ENCODE results near the gene RAB33B.

RAB33B gene

DNA sequence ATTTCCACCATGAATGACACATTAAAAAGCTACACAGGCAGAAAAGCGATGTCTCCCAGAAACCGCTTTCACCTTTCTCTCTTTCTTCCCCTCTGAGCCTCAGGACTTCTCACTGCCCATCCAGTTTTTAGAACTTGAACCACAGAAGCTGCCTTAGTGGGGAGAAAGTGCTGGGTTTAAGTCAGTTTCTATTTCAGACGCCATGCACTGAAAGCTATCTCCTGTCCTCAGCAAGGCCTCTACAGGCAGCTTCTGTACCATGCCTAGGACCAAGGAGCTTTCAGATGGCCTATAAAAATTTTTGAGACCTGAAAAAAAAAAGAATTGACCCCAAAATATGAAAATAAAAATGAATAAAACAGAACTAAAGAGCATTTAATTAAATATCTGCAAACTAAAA, 34.5 kb downstream of the RAB33B start:
- Histone ChIP-seq H3K4me1 (ENCODE audit: control insufficient read depth, low read length) (no peaks in the 10 kb centered on the region), H3K4me3 (ENCODE audit: low read length) (no peak overlapping the region), H3K9me3 (ENCODE audit: control insufficient read depth, insufficient read depth, low read length) (no peaks in the 10 kb centered on the region), H3K36me3 (ENCODE audit: control insufficient read depth, low read length) (no peaks in the 10 kb centered on the region), H3K9me2 (replicated peaks; ENCODE audit: control insufficient read depth, low read length) (no peaks in the 10 kb centered on the region), H3K79me2 (ENCODE audit: control insufficient read depth, low read length) (no peaks in the 10 kb centered on the region), H3F3A (ENCODE audit: control insufficient read depth, insufficient read depth) (0 out of 2 replicates have a peak, but pooled peaks cover 2% of the 10 kb centered on the region), H3K27ac (ENCODE audit: low read depth, low read length) (no peak overlapping the region), H3K27me3 (ENCODE audit: control insufficient read depth, low read length) (no peaks in the 10 kb centered on the region), H3K4me2 (ENCODE audit: low read length) (no peak overlapping the region), H4K20me1 (ENCODE audit: control insufficient read depth, insufficient read depth, low read depth, low read length) (no peaks in the 10 kb centered on the region)
- TF ChIP-seq, protein P1, sequence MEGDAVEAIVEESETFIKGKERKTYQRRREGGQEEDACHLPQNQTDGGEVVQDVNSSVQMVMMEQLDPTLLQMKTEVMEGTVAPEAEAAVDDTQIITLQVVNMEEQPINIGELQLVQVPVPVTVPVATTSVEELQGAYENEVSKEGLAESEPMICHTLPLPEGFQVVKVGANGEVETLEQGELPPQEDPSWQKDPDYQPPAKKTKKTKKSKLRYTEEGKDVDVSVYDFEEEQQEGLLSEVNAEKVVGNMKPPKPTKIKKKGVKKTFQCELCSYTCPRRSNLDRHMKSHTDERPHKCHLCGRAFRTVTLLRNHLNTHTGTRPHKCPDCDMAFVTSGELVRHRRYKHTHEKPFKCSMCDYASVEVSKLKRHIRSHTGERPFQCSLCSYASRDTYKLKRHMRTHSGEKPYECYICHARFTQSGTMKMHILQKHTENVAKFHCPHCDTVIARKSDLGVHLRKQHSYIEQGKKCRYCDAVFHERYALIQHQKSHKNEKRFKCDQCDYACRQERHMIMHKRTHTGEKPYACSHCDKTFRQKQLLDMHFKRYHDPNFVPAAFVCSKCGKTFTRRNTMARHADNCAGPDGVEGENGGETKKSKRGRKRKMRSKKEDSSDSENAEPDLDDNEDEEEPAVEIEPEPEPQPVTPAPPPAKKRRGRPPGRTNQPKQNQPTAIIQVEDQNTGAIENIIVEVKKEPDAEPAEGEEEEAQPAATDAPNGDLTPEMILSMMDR (IDR thresholded peaks at IDR 0.05; ENCODE audit: low read depth, low read length, poor library complexity, severe bottlenecking), result no peak
- no peak for TF ChIP-seq EZH2phosphoT487 (IDR thresholded peaks at IDR 0.05; ENCODE audit: borderline replicate concordance, low read length)

- Histone ChIP-seq H3K27me3 (ENCODE audit: control insufficient read depth, low read length) (no peaks in the 10 kb centered on the region), H3K4me3 (ENCODE audit: low read length) (no peak overlapping the region), H3K27ac (ENCODE audit: low read depth, low read length) (no peak overlapping the region), H4K20me1 (ENCODE audit: control insufficient read depth, insufficient read depth, low read depth, low read length) (no peaks in the 10 kb centered on the region), H3K36me3 (ENCODE audit: control insufficient read depth, low read length) (no peaks in the 10 kb centered on the region), H3K9me2 (replicated peaks; ENCODE audit: control insufficient read depth, low read length) (no peaks in the 10 kb centered on the region), H3F3A (ENCODE audit: control insufficient read depth, insufficient read depth) (0 out of 2 replicates have a peak, but pooled peaks cover 2% of the 10 kb centered on the region), H3K79me2 (ENCODE audit: control insufficient read depth, low read length) (no peaks in the 10 kb centered on the region), H3K4me2 (ENCODE audit: low read length) (no peak overlapping the region), H3K4me1 (ENCODE audit: control insufficient read depth, low read length) (no peaks in the 10 kb centered on the region), H3K9me3 (ENCODE audit: control insufficient read depth, insufficient read depth, low read length) (no peaks in the 10 kb centered on the region)
- TF ChIP-seq, protein P1 (IDR thresholded peaks at IDR 0.05; ENCODE audit: low read depth, low read length, poor library complexity, severe bottlenecking), result no peak
- no peak for TF ChIP-seq EZH2phosphoT487 (IDR thresholded peaks at IDR 0.05; ENCODE audit: borderline replicate concordance, low read length)
Measured at GRCh38 chr4:139489638-139490037, 35.7 kb downstream of the RAB33B start.

- no peaks in the 10 kb centered on the region for H4K20me1 ChIP-seq (ENCODE audit: control insufficient read depth, insufficient read depth, low read depth, low read length)
- no peaks in the 10 kb centered on the region for H3K27me3 ChIP-seq (ENCODE audit: control insufficient read depth, low read length)
- no peak overlapping the region for H3K4me3 ChIP-seq (ENCODE audit: low read length)
- no peak overlapping the region for H3K27ac ChIP-seq (ENCODE audit: low read depth, low read length)
- no peaks in the 10 kb centered on the region for H3K9me2 ChIP-seq (replicated peaks; ENCODE audit: control insufficient read depth, low read length)
- no peaks in the 10 kb centered on the region for H3K9me3 ChIP-seq (ENCODE audit: control insufficient read depth, insufficient read depth, low read length)
- no peak overlapping the region for H3K4me2 ChIP-seq (ENCODE audit: low read length)
- 0 out of 2 replicates have a peak, but pooled peaks cover 2% of the 10 kb centered on the region for H3F3A ChIP-seq (ENCODE audit: control insufficient read depth, insufficient read depth)
- H3K36me3 ChIP-seq (ENCODE audit: control insufficient read depth, low read length), result no peaks in the 10 kb centered on the region
- no peaks in the 10 kb centered on the region for H3K79me2 ChIP-seq (ENCODE audit: control insufficient read depth, low read length)
- no peaks in the 10 kb centered on the region for H3K4me1 ChIP-seq (ENCODE audit: control insufficient read depth, low read length)
- no peak for TF ChIP-seq EZH2phosphoT487 (IDR thresholded peaks at IDR 0.05; ENCODE audit: borderline replicate concordance, low read length)
- TF ChIP-seq, protein P1 (IDR thresholded peaks at IDR 0.05; ENCODE audit: low read depth, low read length, poor library complexity, severe bottlenecking), result no peak
Measured at GRCh38 chr4:139492429-139492828, 38.5 kb downstream of the RAB33B start.

Measured in DOHH2 (cell line).